GM15510 (cell line): ENCODE results near the gene CD59.

Experiments
- POLR2A ChIP-seq: IDR thresholded peaks from 3 replicates; pipeline ENCODE4 v1.6.1; 2011; ENCODE audit warnings: borderline replicate concordance; ENCODE audit not compliant: insufficient read length; ENCODE audit errors: extremely low read depth

Gene CD59

GRCh38 chr11:33767624-33768023 lies 31.4 kb upstream of the CD59 start:
- no peak for TF ChIP-seq POLR2A

- no peak for TF ChIP-seq POLR2A
Measured at GRCh38 chr11:33766085-33766484, 29.9 kb upstream of the CD59 start.

GRCh38 chr11:33761471-33761870 lies 25.2 kb upstream of the CD59 start:
- TF ChIP-seq POLR2A: no peak

- TF ChIP-seq POLR2A: no peak
Measured at GRCh38 chr11:33753304-33753967, 17.2 kb upstream of the CD59 start.

- no peak for TF ChIP-seq POLR2A
Measured at GRCh38 chr11:33751878-33752277, 15.7 kb upstream of the CD59 start.

- no peak for TF ChIP-seq POLR2A
Measured at GRCh38 chr11:33747979-33748378, 11.8 kb upstream of the CD59 start.

GRCh38 chr11:33743291-33743690 lies 7.1 kb upstream of the CD59 start:
- no peak for TF ChIP-seq POLR2A

- TF ChIP-seq POLR2A: no peak
Measured at GRCh38 chr11:33742249-33742851, 6.1 kb upstream of the CD59 start.

- no peak for TF ChIP-seq POLR2A
Measured at GRCh38 chr11:33741806-33742205, 5.6 kb upstream of the CD59 start.

- TF ChIP-seq POLR2A: no peak
Measured at GRCh38 chr11:33737362-33737821, 1.2 kb upstream of the CD59 start.

GRCh38 chr11:33735271-33736147 lies 714 bp downstream of the CD59 start:
- no peak for TF ChIP-seq POLR2A

- TF ChIP-seq POLR2A: no peak
Measured at GRCh38 chr11:33734441-33735270, 1.6 kb downstream of the CD59 start.

- TF ChIP-seq POLR2A: no peak
Measured at GRCh38 chr11:33733980-33734379, 2.2 kb downstream of the CD59 start.

- no peak for TF ChIP-seq POLR2A
Measured at GRCh38 chr11:33731723-33732531, 4.3 kb downstream of the CD59 start.
